GM21717 (cell line): ENCODE data around the gene DCAF4L1.

Experiments used
- ATAC-seq: cut with Tn5 transposase; IDR thresholded peaks from one replicate; pipeline ENCODE4 v1.9.1; 2021; ENCODE audit warnings: mild to moderate bottlenecking, moderate library complexity; ENCODE audit not compliant: unreplicated experiment

Gene DCAF4L1

GRCh38 chr4:41981456-41981855 lies at the start of gene DCAF4L1:
Gene DCAF4L1, plus strand, starts transcription at chr4:41981756. Its CDS starts 37 bp downstream, at chr4:41981793.
- no peak for ATAC-seq

GRCh38 chr4:41932988-41933387 lies 48.6 kb upstream of the DCAF4L1 start:
- no peak for ATAC-seq

GRCh38 chr4:41933997-41934503 lies 47.5 kb upstream of the DCAF4L1 start:
- no peak for ATAC-seq

GRCh38 chr4:41934514-41934900 lies 47.0 kb upstream of the DCAF4L1 start:
- ATAC-seq, result no peak

- ATAC-seq, result peak; percentile 95
Measured at GRCh38 chr4:41934901-41935651, 46.5 kb upstream of the DCAF4L1 start, which contains the start of gene TMEM33. Gene TMEM33, plus strand, starts transcription at chr4:41935429. Its CDS starts 56 bp downstream, at chr4:41935485.

GRCh38 chr4:41935652-41936021 lies 45.9 kb upstream of the DCAF4L1 start:
- peak; percentile 9 for ATAC-seq

- no peak for ATAC-seq
Measured at GRCh38 chr4:41939016-41939626, 42.4 kb upstream of the DCAF4L1 start.

GRCh38 chr4:41940834-41941233 lies 40.7 kb upstream of the DCAF4L1 start:
- no peak for ATAC-seq

- ATAC-seq, result no peak
Measured at GRCh38 chr4:41943506-41943905, 38.0 kb upstream of the DCAF4L1 start.

GRCh38 chr4:41944089-41944488 lies 37.5 kb upstream of the DCAF4L1 start:
- ATAC-seq, result no peak

- ATAC-seq, result no peak
Measured at GRCh38 chr4:41949531-41949930, 32.0 kb upstream of the DCAF4L1 start.

- no peak for ATAC-seq
Measured at GRCh38 chr4:41957634-41958033, 23.9 kb upstream of the DCAF4L1 start.

GRCh38 chr4:41963105-41963504 lies 18.5 kb upstream of the DCAF4L1 start:
- ATAC-seq, result no peak

- no peak for ATAC-seq
Measured at GRCh38 chr4:41964401-41964800, 17.2 kb upstream of the DCAF4L1 start.

- no peak for ATAC-seq
Measured at GRCh38 chr4:41967392-41967791, 14.2 kb upstream of the DCAF4L1 start.

GRCh38 chr4:41969671-41970070 lies 11.9 kb upstream of the DCAF4L1 start:
- no peak for ATAC-seq

GRCh38 chr4:41975341-41975740 lies 6.2 kb upstream of the DCAF4L1 start:
- no peak for ATAC-seq

- ATAC-seq, result no peak
Measured at GRCh38 chr4:41976775-41977516, 4.6 kb upstream of the DCAF4L1 start.

- ATAC-seq, result no peak
Measured at GRCh38 chr4:41977709-41978108, 3.8 kb upstream of the DCAF4L1 start.

GRCh38 chr4:41982716-41983115 lies 1.2 kb downstream of the DCAF4L1 start:
- ATAC-seq, result no peak

- no peak for ATAC-seq
Measured at GRCh38 chr4:41985151-41985550, 3.6 kb downstream of the DCAF4L1 start.

GRCh38 chr4:41989994-41990364 lies 8.4 kb downstream of the DCAF4L1 start:
- ATAC-seq, result peak; percentile 26
